Body of pancreas (tissue), 4 donors: ENCODE measurements around the gene EFCAB9. TPM values are rescaled to one million over a fixed set of nuclear protein-coding genes. Genes with fewer than 3 reads are reported as not detected.
A peak's percentile ranks its signal among the peaks of the same experiment; 100 is the strongest.

Experiments used
- ATAC-seq: fragments of 150-250 bp; one replicate; pipeline ENCODE4 v1.9.1; 2016
- DNase-seq, 4 donors: peaks; one replicate each; pipeline ENCODE4 v3.0.0-alpha.2; 2019
- H3K27ac ChIP-seq, 4 donors: fragments of 200-600 bp; sonication (generic); 1 replicate in 3 of 4; 2 replicates in 1 of 4; pipeline versions ENCODE4 v1.5.1 to v1.6.1; 2016 to 2019; ENCODE audit warnings: mild to moderate bottlenecking in 1 of 4, mixed read lengths in 1 of 4, moderate library complexity in 1 of 4
- H3K27me3 ChIP-seq, 2 donors: fragments of 200-600 bp; sonication (generic); one replicate each; pipeline ENCODE4 v1.6.0; 2016; ENCODE audit warnings: mild to moderate bottlenecking in 1 of 2
- H3K36me3 ChIP-seq, 2 donors: fragments of 200-600 bp; sonication (generic); replicated peaks in 1 of 2; 2 replicates each; pipeline ENCODE4 v1.5.1; 2016; ENCODE audit warnings: low read depth in 2 of 2; ENCODE audit not compliant: insufficient read depth in 1 of 2
- H3K4me1 ChIP-seq: fragments of 200-600 bp; sonication (generic); one replicate; pipeline ENCODE4 v1.6.0; 2016
- H3K4me3 ChIP-seq, 2 donors: fragments of 200-600 bp; sonication (generic); 1 replicate in 1 of 2; 2 replicates in 1 of 2; pipeline ENCODE4 v1.5.1; 2016 to 2019
- H3K9me3 ChIP-seq, 3 donors: fragments of 200-600 bp; sonication (generic); 1 replicate in 2 of 3; 2 replicates in 1 of 3; pipeline ENCODE4 v1.5.1; 2016
- POLR2A ChIP-seq, 3 donors: fragments of 450-650 bp; IDR thresholded peaks; one replicate each; pipeline ENCODE4 v1.6.1; 2016; ENCODE audit warnings: antibody characterized with exemption in 3 of 3, mild to moderate bottlenecking in 2 of 3
- WGBS, 2 donors: methylation state at CpG; one replicate each; pipeline ENCODE4 v1.1.5; 2017; 5-methylcytosine and 5-hydroxymethylcytosine counted together
- intact Hi-C: fragments of 100-400 bp; cut with DNase I; formaldehyde crosslinking; loops from one replicate; pipeline ENCODE4 v1.15.1; 2023
- total RNA-seq, 2 donors: library from RNA; depleted of rRNA; stranded (reverse); fragments of >200 nt; gene quantifications; one replicate each; pipeline ENCODE4 v1.1.0, GENCODE V29; 2016
- TF ChIP-seq, protein P1 (sequence below), 7 experiments: fragments of 450-650 bp in 4 of 7; fragments of 200-600 bp in 3 of 7; sonication (generic) in 3 of 7; IDR thresholded peaks; one replicate each; pipeline ENCODE4 v1.5.1; 2016 to 2019; ENCODE audit warnings: antibody characterized with exemption in 7 of 7

The EFCAB9 gene
- total RNA-seq, 2 donors from 2014 or later: not detected

DNA sequence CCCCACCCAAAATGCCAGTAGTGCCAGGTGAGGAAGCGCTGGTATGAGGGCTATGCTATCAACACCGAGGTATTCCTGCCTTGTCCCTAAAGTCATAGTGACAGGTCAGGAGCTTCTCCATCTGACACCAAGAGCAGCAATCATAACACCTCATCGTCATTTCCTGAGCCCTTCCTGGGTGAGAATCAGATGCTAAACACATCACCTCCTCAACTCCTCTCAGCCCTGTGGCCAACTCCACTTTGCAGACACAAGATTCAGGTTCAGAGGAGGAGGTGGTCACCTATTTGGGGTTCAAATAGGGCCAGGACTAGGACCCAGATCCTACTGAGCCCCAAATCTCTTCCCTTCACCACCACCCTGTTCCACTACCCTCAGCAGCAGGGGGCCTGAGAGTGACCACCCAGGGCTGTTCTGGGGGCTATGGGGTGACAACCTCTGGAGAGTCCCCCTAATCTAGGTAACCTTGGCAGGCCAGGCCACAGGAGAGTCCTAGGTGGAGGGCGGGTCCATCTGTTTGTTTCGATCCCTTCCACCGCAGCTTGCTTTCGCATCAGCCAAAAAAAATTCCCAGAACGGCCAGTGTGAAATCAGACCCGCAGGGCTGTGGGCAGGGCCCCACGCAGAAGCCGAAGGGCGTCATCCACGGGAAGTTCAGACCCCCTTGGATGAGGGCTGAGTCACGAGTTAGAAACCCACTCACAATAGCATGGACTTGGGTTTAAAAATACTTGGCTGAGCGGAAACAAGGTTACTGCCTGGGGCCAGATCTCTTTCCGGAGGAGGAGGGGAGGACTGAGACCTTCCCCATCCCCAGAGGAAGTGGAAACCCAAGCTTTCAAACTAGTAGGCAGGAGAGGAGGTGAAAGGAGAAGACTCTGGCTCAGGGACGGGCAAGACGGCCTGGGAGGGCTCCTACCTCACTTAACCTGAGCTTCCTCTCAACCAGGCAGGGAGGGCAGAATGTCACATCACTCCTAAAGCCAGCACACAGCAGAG is 14.7 kb upstream of the EFCAB9 start:
- peak; percentile 43 for ATAC-seq
- Histone ChIP-seq H3K27me3 (no peaks in the 10 kb centered on the region), H3K9me3 (no peaks in the 10 kb centered on the region), H3K36me3 (no peaks in the 10 kb centered on the region), H3K4me1 (no peaks in the 10 kb centered on the region), H3K4me3 (no peak overlapping the region), H3K27ac (peak overlapping the region in 2 of 4 donors; percentile 7 to 38)
- intact Hi-C loops: no loop called here
- WGBS, 2 donors: 48 to 70% methylated on average over 18 of the region's 18 CpGs
- DNase-seq: peak in 1 of 4 donors; percentile 25
- no peak for TF ChIP-seq POLR2A (IDR thresholded peaks at IDR 0.05)
- TF ChIP-seq, protein P1, sequence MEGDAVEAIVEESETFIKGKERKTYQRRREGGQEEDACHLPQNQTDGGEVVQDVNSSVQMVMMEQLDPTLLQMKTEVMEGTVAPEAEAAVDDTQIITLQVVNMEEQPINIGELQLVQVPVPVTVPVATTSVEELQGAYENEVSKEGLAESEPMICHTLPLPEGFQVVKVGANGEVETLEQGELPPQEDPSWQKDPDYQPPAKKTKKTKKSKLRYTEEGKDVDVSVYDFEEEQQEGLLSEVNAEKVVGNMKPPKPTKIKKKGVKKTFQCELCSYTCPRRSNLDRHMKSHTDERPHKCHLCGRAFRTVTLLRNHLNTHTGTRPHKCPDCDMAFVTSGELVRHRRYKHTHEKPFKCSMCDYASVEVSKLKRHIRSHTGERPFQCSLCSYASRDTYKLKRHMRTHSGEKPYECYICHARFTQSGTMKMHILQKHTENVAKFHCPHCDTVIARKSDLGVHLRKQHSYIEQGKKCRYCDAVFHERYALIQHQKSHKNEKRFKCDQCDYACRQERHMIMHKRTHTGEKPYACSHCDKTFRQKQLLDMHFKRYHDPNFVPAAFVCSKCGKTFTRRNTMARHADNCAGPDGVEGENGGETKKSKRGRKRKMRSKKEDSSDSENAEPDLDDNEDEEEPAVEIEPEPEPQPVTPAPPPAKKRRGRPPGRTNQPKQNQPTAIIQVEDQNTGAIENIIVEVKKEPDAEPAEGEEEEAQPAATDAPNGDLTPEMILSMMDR (IDR thresholded peaks at IDR 0.05): no peak

DNA sequence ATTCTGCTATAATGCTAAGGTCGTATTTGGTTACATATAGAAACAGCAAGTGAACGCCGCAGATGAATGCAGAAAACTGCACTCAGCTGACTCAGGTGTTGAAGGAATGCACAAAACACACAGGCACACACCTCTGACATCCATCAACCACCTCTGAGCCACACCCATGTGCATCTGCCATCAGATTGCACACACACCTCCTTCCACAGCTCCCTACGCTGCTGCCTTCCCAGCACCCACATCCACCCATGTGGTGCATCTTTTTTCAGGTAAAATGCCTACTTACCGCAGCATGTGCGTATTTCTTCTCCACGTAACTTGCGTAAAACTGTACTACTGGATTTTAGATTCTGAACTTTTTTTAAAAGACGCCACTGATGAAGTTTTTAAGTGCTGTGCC is 13.0 kb upstream of the EFCAB9 start:
- H3K4me1 ChIP-seq: no peaks in the 10 kb centered on the region
- DNase-seq (no peak), ATAC-seq (no peak)
- H3K9me3 ChIP-seq: no peaks in the 10 kb centered on the region
- no peak for TF ChIP-seq POLR2A (IDR thresholded peaks at IDR 0.05)
- TF ChIP-seq, protein P1 (IDR thresholded peaks at IDR 0.05): no peak
- WGBS, 2 donors: 92 to 95% methylated on average over 9 of the region's 9 CpGs
- H3K4me3 ChIP-seq: no peak overlapping the region
- intact Hi-C loops: no loop called here
- H3K27me3 ChIP-seq: no peaks in the 10 kb centered on the region
- no peak overlapping the region for H3K27ac ChIP-seq
- H3K36me3 ChIP-seq: no peaks in the 10 kb centered on the region

DNA sequence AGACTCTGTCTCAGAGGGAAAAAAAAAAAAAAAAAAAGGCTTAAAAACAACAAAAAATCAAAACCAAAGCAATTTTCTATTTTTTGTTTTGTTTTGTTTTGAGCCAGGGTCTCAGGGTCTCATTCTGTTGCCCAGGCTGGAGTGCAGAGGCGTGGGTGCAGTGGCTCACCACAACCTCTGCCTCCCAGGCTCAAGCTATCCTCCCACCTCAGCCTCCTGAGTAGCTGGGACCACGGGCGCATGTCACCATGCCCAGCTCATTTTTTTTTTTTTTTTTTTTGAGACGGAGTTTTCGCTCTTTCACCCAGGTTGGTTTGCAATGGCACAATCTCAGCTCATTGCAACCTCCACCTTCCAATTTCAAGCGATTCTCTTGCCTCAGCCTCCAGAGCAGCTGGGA is 11.7 kb upstream of the EFCAB9 start:
- intact Hi-C loops: no loop called here
- Histone ChIP-seq H3K27ac (no peak overlapping the region), H3K4me3 (no peak overlapping the region), H3K36me3 (no peaks in the 10 kb centered on the region), H3K9me3 (no peaks in the 10 kb centered on the region), H3K27me3 (no peaks in the 10 kb centered on the region), H3K4me1 (peaks cover 13% of the 10 kb centered on the region)
- TF ChIP-seq POLR2A (IDR thresholded peaks at IDR 0.05): no peak
- TF ChIP-seq, protein P1 (IDR thresholded peaks at IDR 0.05): no peak
- DNase-seq (no peak), ATAC-seq (no peak)
- 97 to 99% methylated on average over 6 of the region's 6 CpGs for WGBS, 2 donors

DNA sequence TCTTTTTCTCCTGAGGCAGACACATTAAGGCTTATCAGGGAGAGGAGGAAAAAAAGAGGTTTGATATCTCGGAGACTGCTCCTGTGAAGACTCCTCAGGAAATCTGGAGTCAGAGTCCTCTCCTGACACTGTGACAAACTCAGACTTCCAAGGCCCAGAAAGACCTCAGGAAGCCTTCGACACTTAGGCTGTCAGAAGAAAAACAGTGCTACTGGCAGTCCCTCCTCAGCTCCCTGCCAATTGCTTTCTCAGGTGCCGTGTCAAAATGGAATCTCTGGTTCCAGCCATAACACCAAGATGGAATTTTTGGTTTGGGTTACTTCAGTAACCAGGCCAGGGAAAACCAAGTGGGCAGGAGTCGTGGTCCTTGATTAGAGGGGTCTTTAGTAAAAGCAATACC is 10.1 kb upstream of the EFCAB9 start:
- H3K4me3 ChIP-seq: no peak overlapping the region
- peaks cover 15% of the 10 kb centered on the region for H3K4me1 ChIP-seq
- intact Hi-C loops: no loop called here
- WGBS, 2 donors: 94 to 95% methylated on average over 4 of the region's 4 CpGs
- TF ChIP-seq POLR2A (IDR thresholded peaks at IDR 0.05): no peak
- TF ChIP-seq, protein P1 (IDR thresholded peaks at IDR 0.05): no peak
- no peaks in the 10 kb centered on the region for H3K27me3 ChIP-seq
- H3K9me3 ChIP-seq: no peaks in the 10 kb centered on the region
- ATAC-seq (no peak), DNase-seq (no peak)
- no peaks in the 10 kb centered on the region for H3K36me3 ChIP-seq
- H3K27ac ChIP-seq: no peak overlapping the region
